NCI-H526 (cell line): ENCODE data around the gene CEP43.

ENCODE experiments used
- DNase-seq, 2 experiments: peaks; one replicate each; lab custom pipeline; 2025; lab: John Stamatoyannopoulos, UW

Gene CEP43

GRCh38 chr6:167013946-167014345 lies 14.7 kb downstream of the CEP43 start:
- DNase-seq, result no peak

GRCh38 chr6:167015302-167015701 lies 16.1 kb downstream of the CEP43 start:
- DNase-seq, result no peak

GRCh38 chr6:167020206-167020605 lies 21.0 kb downstream of the CEP43 start:
- no peak for DNase-seq

GRCh38 chr6:167027308-167027707 lies 28.1 kb downstream of the CEP43 start:
- no peak for DNase-seq

- DNase-seq, result no peak
Observed at GRCh38 chr6:167027772-167028171, 28.6 kb downstream of the CEP43 start.

- no peak for DNase-seq
Observed at GRCh38 chr6:167030222-167031072, 31.2 kb downstream of the CEP43 start.

- no peak for DNase-seq
Observed at GRCh38 chr6:167031082-167031709, 32.0 kb downstream of the CEP43 start.

GRCh38 chr6:167034056-167034455 lies 34.9 kb downstream of the CEP43 start:
- DNase-seq, result no peak

- DNase-seq, result no peak
Observed at GRCh38 chr6:167037762-167038161, 38.6 kb downstream of the CEP43 start.

- no peak for DNase-seq
Observed at GRCh38 chr6:167044696-167045095, 45.5 kb downstream of the CEP43 start.

GRCh38 chr6:167045828-167046580 lies 46.8 kb downstream of the CEP43 start:
- DNase-seq, result no peak

GRCh38 chr6:167046861-167047495 lies 47.8 kb downstream of the CEP43 start:
- no peak for DNase-seq

GRCh38 chr6:167047554-167047953 lies 48.4 kb downstream of the CEP43 start:
- no peak for DNase-seq
